NK-92 treated with Interleukin-12 subunit alpha and Interleukin-12 subunit beta, amount 100 ng/mL, for 24 hours (cell line): ENCODE data around the gene SNX15.

ENCODE experiments used
- DNase-seq: peaks from one replicate; lab custom pipeline; 2025; lab: John Stamatoyannopoulos, UW

SNX15 gene

DNA sequence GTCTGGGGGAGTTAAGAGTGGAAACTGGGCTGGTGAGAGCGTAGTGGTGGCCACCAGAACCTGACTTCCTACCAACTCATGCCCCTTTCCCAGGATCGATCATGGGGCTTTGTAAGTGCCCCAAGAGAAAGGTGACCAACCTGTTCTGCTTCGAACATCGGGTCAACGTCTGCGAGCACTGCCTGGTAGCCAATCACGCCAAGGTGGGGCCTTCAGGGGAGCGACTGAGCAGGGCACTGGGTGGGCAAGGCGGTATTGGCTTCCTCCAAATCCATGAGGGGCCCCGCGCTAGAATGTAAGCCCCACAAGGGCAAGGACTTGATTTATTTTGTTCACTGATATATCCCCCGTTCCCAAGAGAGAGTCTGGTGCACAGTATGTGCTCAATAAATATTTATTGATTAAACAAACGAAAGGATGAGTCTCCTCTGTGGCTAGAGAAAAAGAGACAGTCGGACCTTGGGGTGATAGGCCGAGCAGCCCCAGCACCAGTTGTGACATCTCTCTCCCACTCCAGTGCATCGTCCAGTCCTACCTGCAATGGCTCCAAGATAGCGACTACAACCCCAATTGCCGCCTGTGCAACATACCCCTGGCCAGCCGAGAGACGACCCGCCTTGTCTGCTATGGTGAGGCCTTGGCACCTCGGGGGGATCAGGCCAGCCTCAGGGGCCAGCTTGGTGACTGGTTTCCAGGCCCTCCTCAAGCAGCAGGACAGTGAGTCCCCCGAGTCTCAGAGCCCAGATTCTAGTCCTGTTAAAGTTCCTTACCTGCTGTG is 57.5 kb downstream of the SNX15 start:
- DNase-seq = no peak

DNA sequence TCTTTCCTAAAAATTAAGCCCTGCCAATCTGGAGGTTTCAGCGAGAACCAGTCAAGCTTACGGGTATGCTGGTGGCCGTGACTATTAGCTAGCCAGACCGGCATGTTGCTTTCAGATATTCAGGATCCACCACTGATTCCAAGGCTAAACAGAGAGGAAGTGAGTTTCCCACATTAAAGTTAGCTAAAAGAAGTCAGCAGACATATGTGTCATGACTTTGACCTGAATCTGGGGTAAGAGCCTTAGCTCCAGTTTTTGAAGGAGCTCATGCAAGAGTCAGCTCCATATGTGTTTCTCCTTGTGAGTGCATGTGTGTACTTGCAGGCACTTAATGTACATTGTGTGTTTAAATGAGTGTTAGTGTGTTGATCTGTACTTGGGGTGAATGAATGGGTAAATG is 58.2 kb downstream of the SNX15 start:
- no peak for DNase-seq

DNA sequence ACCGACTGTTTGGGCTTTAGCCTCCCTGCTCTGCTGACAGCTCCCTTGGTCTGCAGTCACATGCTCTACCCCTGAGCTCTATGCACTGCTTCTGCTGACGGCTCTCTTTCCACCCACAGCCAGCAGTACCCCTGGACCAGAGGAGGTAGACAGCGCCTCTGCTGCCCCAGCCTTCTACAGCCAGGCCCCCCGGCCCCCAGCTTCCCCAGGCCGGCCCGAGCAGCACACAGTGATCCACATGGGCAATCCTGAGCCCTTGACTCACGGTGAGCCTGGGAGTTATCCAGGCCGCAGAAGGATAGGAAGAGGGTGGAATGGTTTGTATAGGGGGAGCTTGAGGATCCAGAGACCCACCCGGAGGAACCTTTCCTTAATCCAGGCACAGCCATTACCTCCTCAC is 59.6 kb downstream of the SNX15 start:
- no peak for DNase-seq

DNA sequence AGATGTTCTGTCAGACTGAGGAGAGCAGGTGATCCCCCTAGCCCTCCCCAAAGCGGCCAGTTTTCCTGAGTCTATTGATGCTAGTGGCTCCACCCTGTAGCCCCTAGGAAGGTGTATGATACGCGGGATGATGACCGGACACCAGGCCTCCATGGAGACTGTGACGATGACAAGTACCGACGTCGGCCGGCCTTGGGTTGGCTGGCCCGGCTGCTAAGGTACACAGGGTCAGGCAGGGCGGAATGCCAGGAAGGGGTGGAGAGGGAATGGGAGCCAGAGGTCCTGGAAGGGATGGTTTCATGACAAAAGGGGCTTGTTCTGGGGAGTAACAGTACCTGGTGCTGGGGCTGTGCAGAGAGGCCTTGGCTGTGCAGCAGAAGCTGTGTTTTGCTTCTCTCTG is 60.0 kb downstream of the SNX15 start:
- DNase-seq = no peak

DNA sequence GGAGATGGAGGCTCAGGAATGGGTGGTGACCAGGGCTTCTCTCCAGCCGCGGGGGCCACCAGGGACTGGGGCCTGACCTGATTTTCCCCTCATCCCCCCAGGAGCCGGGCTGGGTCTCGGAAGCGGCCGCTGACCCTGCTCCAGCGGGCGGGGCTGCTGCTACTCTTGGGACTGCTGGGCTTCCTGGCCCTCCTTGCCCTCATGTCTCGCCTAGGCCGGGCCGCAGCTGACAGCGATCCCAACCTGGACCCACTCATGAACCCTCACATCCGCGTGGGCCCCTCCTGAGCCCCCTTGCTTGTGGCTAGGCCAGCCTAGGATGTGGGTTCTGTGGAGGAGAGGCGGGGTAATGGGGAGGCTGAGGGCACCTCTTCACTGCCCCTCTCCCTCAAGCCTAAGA is 60.6 kb downstream of the SNX15 start:
- no peak for DNase-seq

DNA sequence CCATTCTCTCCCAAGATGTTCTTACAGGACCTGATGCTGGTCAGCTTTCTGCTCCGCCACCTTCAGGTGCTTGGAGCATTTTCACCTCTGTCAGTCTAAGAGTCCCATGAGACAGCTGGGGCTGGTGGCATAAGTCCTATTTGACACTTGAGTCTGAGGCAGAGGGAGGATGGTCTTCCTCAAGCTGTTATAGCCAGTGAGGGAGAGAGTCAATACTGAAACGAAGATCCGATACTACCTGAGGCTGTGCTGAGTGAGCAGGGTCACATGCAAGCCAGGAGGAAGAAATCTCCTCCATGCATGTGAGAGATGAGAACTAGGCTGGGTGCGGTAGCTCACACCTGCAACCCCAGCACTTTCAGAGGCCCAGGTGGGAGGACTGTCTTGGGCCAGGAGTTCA is 62.4 kb downstream of the SNX15 start:
- DNase-seq = no peak
